Measurements from ENCODE around the gene TCEANC2. TPM values are rescaled to one million over a fixed set of nuclear protein-coding genes. Genes with fewer than 3 reads are reported as not detected.

Gene TCEANC2
- polyA plus RNA-seq, 1 of the 3 experiments (the other 2 are of a cell fraction): 4.7 TPM

- TF ChIP-seq, protein P1, sequence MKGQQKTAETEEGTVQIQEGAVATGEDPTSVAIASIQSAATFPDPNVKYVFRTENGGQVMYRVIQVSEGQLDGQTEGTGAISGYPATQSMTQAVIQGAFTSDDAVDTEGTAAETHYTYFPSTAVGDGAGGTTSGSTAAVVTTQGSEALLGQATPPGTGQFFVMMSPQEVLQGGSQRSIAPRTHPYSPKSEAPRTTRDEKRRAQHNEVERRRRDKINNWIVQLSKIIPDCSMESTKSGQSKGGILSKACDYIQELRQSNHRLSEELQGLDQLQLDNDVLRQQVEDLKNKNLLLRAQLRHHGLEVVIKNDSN (IDR thresholded peaks at IDR 0.05; ENCODE audit: borderline replicate concordance, low read depth): no peak
- TF ChIP-seq TAF1 (IDR thresholded peaks at IDR 0.05; ENCODE audit: borderline replicate concordance, low read depth, low read length): no peak
- TF ChIP-seq FOXM1 (IDR thresholded peaks at IDR 0.05; ENCODE audit: low read depth): no peak
- TF ChIP-seq, protein P2, sequence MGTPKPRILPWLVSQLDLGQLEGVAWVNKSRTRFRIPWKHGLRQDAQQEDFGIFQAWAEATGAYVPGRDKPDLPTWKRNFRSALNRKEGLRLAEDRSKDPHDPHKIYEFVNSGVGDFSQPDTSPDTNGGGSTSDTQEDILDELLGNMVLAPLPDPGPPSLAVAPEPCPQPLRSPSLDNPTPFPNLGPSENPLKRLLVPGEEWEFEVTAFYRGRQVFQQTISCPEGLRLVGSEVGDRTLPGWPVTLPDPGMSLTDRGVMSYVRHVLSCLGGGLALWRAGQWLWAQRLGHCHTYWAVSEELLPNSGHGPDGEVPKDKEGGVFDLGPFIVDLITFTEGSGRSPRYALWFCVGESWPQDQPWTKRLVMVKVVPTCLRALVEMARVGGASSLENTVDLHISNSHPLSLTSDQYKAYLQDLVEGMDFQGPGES (IDR thresholded peaks at IDR 0.05; ENCODE audit: low read depth, low read length): no peak
- TF ChIP-seq FOXJ3 (CRISPR knock-in tag; IDR thresholded peaks at IDR 0.05): no peak
- TF ChIP-seq MEF2A (IDR thresholded peaks at IDR 0.05; ENCODE audit: borderline replicate concordance, low read depth): no peak
- TF ChIP-seq, protein P3, sequence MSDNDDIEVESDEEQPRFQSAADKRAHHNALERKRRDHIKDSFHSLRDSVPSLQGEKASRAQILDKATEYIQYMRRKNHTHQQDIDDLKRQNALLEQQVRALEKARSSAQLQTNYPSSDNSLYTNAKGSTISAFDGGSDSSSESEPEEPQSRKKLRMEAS (IDR thresholded peaks at IDR 0.05; ENCODE audit: low read depth): no peak
Measured at GRCh38 chr1:54086754-54087153, 33.3 kb downstream of the TCEANC2 start (continued).

DNA sequence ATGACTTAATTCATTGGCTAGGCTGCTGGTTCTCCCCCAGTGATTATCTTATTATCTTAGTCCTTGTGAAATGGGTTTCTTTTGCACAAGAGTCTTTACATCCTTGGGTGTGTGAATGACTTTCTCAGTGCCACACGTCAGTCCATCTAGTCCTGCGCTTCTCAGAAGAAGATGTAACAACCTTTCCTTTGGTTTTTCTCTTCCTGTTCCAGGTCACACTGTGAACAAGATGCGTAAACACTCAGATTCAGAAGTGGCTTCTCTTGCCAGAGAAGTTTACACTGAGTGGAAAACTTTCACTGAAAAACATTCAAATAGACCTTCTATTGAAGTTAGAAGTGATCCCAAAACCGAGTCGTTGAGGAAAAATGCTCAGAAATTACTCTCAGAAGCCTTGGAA lies 35.0 kb downstream of the TCEANC2 start:
- H3K79me2 ChIP-seq (ENCODE audit: insufficient read depth): no peaks in the 10 kb centered on the region
- H3K9me2 ChIP-seq: no peaks in the 10 kb centered on the region
- no peak overlapping the region for H3K4me3 ChIP-seq (ENCODE audit: low read depth in 2 of 2, low read length in 1 of 2)
- H3K9me3 ChIP-seq: no peaks in the 10 kb centered on the region
- no peaks in the 10 kb centered on the region for H3K27me3 ChIP-seq (ENCODE audit: insufficient read depth)
- DNase-seq: no peak
- no peak overlapping the region for H3K9ac ChIP-seq
- H3K36me3 ChIP-seq (replicated peaks in 1 of 2; ENCODE audit: control insufficient read depth in 1 of 2, insufficient read depth in 2 of 2, low read length in 1 of 2): peaks cover 0 to 20% of the 10 kb centered on the region in 2 experiments
- no peak for TF ChIP-seq CHD2 (IDR thresholded peaks at IDR 0.05; ENCODE audit: low read length, partially characterized antibody)
- TF ChIP-seq TAF1 (IDR thresholded peaks at IDR 0.05; ENCODE audit: borderline replicate concordance, low read depth, low read length): no peak
- no peak for TF ChIP-seq POLR2AphosphoS5 (IDR thresholded peaks at IDR 0.05; ENCODE audit: low read depth, low read length)
- no peak for TF ChIP-seq SIN3A (IDR thresholded peaks at IDR 0.05; ENCODE audit: borderline replicate concordance, low read depth, low read length)
- TF ChIP-seq NFIC (IDR thresholded peaks at IDR 0.05; ENCODE audit: borderline replicate concordance): no peak
- TF ChIP-seq, protein P4, sequence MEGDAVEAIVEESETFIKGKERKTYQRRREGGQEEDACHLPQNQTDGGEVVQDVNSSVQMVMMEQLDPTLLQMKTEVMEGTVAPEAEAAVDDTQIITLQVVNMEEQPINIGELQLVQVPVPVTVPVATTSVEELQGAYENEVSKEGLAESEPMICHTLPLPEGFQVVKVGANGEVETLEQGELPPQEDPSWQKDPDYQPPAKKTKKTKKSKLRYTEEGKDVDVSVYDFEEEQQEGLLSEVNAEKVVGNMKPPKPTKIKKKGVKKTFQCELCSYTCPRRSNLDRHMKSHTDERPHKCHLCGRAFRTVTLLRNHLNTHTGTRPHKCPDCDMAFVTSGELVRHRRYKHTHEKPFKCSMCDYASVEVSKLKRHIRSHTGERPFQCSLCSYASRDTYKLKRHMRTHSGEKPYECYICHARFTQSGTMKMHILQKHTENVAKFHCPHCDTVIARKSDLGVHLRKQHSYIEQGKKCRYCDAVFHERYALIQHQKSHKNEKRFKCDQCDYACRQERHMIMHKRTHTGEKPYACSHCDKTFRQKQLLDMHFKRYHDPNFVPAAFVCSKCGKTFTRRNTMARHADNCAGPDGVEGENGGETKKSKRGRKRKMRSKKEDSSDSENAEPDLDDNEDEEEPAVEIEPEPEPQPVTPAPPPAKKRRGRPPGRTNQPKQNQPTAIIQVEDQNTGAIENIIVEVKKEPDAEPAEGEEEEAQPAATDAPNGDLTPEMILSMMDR (IDR thresholded peaks at IDR 0.05): no peak
- no peak for TF ChIP-seq MEF2A (IDR thresholded peaks at IDR 0.05; ENCODE audit: borderline replicate concordance, low read depth)
- TF ChIP-seq, protein P5, sequence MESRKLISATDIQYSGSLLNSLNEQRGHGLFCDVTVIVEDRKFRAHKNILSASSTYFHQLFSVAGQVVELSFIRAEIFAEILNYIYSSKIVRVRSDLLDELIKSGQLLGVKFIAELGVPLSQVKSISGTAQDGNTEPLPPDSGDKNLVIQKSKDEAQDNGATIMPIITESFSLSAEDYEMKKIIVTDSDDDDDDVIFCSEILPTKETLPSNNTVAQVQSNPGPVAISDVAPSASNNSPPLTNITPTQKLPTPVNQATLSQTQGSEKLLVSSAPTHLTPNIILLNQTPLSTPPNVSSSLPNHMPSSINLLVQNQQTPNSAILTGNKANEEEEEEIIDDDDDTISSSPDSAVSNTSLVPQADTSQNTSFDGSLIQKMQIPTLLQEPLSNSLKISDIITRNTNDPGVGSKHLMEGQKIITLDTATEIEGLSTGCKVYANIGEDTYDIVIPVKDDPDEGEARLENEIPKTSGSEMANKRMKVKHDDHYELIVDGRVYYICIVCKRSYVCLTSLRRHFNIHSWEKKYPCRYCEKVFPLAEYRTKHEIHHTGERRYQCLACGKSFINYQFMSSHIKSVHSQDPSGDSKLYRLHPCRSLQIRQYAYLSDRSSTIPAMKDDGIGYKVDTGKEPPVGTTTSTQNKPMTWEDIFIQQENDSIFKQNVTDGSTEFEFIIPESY (IDR thresholded peaks at IDR 0.05; ENCODE audit: borderline replicate concordance, low read depth): no peak
- TF ChIP-seq SMC3 (IDR thresholded peaks at IDR 0.05; ENCODE audit: low read depth, low read length): no peak
- TF ChIP-seq, protein P2 (IDR thresholded peaks at IDR 0.05; ENCODE audit: low read depth, low read length): no peak
- H3K4me2 ChIP-seq: no peak overlapping the region
- no peaks in the 10 kb centered on the region for H3F3A ChIP-seq (replicated peaks; ENCODE audit: insufficient read depth)
- no peak overlapping the region for H2AFZ ChIP-seq (ENCODE audit: low read depth)
- POLR2A ChIA-PET: no interaction called here
- WGBS (ENCODE audit: low lambda C conversion rate): 94% methylated on average over 5 of the region's 5 CpGs
- CTCF ChIA-PET: no interaction called here
- H3K4me1 ChIP-seq (ENCODE audit: control insufficient read depth in 1 of 2, insufficient read depth in 2 of 2, low read depth in 1 of 2, low read length in 1 of 2): no peaks in the 10 kb centered on the region; a peak in 1 of 4 replicates
- no peaks in the 10 kb centered on the region for H4K20me1 ChIP-seq (ENCODE audit: insufficient read depth)
- H3K27ac ChIP-seq (ENCODE audit: low read depth in 2 of 2, low read length in 1 of 2): no peak overlapping the region

Data from SK-N-SH (cell line).